H1 (cell line): ENCODE results near the gene NTMT1. TPM values are rescaled to one million over a fixed set of nuclear protein-coding genes. Genes with fewer than 3 reads are reported as not detected.

ENCODE experiments used
- BCL11A ChIP-seq, 2 experiments: IDR thresholded peaks; one replicate each; pipeline ENCODE4 v1.6.1; 2011; ENCODE audit warnings: low read depth in 2 of 2, low read length in 2 of 2, mild to moderate bottlenecking in 2 of 2
- CHD7 ChIP-seq: fragments of 300-600 bp; sonication (generic); IDR thresholded peaks from 2 replicates; pipeline ENCODE4 v1.7.1; 2012; ENCODE audit warnings: low read length, moderate library complexity, mild to moderate bottlenecking, inconsistent platforms; ENCODE audit not compliant: insufficient replicate concordance
- HDAC6 ChIP-seq: IDR thresholded peaks from one replicate; pipeline ENCODE4 v1.7.1; 2012; ENCODE audit warnings: low read depth, mild to moderate bottlenecking, inconsistent platforms, low read length, moderate library complexity
- JUN ChIP-seq: IDR thresholded peaks from 2 replicates; pipeline ENCODE4 v1.6.1; 2011; ENCODE audit warnings: low read depth, mild to moderate bottlenecking, improper control_type of control experiment, low read length
- TCF12 ChIP-seq: IDR thresholded peaks from 2 replicates; pipeline ENCODE4 v1.6.1; 2011; ENCODE audit warnings: low read depth, mild to moderate bottlenecking, low read length
- polyA plus RNA-seq, 7 experiments: library from polyadenylated mRNA; depleted of rRNA in 3 of 7; stranded (reverse) in 5 of 7; unstranded in 2 of 7; fragments of >200 nt in 5 of 7; fragments of 200-250 nt in 2 of 7; gene quantifications; 1 replicate in 5 of 7; 2 replicates in 1 of 7; 4 replicates in 1 of 7; pipeline versions ENCODE4 v1.2.1 to v1.2.3, GENCODE V29; 2011 to 2013; ENCODE audit warnings: missing spikeins in 2 of 7, mixed read lengths in 2 of 7
- total RNA-seq: library from RNA; stranded (reverse); fragmentation: NEBNext Ultra II Directional; extraction: Animal tissue kit (Norgen Biotek cat#: 25700); gene quantifications from 2 replicates; pipeline ENCODE4 v1.2.1, GENCODE V29; 2021

NTMT1 gene
- total and polyA plus RNA-seq, 2 of the 8 experiments (the other 6 are each of a cell fraction or from before 2014, with no cell fraction given), result 66.8 to 70.2 TPM

GRCh38 chr9:129580211-129580915, 45.6 kb upstream of the NTMT1 start (continued):
- TF ChIP-seq CHD7, result no peak
- TF ChIP-seq TCF12, result no peak
- TF ChIP-seq JUN, result no peak
- no peak for TF ChIP-seq HDAC6
- TF ChIP-seq BCL11A (IDR thresholded peaks at IDR 0.05; ENCODE audit: low read depth in 2 of 2, low read length in 2 of 2), result no peak
